ENCODE measurements around the gene EIF5A. TPM values are rescaled to one million over a fixed set of nuclear protein-coding genes. Genes with fewer than 3 reads are reported as not detected.
A peak's percentile ranks its signal among the peaks of the same experiment; 100 is the strongest.

Gene EIF5A
- polyA plus RNA-seq, 2 of the 4 experiments (the other 2 are of a cell fraction) = 969 to 1,918 TPM

DNA sequence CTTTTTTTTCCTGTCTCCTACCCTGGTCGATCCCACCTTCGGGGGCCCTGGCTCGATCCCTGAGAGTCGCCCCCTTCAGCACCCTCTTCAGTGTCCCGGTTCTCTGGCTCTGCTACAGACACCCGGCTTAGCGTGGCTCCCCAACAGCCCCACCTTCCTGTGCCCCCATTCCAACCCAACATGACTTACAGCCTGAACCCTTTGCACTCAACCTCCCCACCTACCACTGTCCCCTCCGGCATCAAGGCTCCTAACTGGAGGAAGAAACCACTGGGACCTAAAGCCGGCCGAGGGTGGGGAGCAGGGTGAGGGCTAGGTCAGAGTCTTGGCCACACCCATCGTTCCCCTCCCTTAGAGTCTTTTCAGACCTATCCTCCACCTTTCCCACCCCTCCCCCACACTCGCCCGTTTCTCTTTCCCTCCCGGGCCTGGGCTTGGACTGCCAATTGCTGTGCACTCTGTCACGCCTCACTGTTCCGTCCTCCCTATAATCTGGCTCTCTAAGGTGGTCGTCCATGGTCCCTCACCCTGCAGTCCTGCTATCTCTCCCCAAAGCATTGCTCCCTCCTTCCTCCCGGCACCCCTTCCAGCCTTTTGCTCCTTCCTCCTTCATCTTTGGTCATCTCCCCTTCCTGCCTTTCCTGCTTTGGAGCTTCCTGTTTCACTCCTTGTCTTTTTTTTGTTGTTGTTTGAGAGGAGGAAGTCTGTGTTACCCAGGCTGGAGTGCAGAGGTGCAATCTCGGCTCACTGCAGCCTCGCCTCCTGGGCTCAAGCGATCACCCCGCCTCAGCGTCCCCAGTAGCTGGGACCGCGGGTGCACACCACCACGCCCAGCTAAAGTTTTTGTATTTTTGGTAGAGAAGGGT is 44.3 kb upstream of the EIF5A start:
- 65% methylated on average over 26 of the region's 26 CpGs for WGBS (ENCODE audit: missing lambda C conversion rate)
- H3K27ac ChIP-seq = peak overlapping the region; percentile 73 to 83
- ChIA-PET POLR2A (interaction anchor here (0.8 kb wide), 1 partner anchor 44 kb away, joined by 4 read pairs; the partner anchor contains the start of gene DLG4), CTCF (interaction anchor here (1.1 to 4.3 kb wide), 5 partner anchors 9 to 217 kb away, joined by 3 to 52 read pairs (median 4); partner anchors contain the start of gene SLC2A4)
- no peaks in the 10 kb centered on the region for H3K9me3 ChIP-seq
- ATAC-seq = peak; percentile 20 to 22; a peak in 4 of 6 replicates
- no peak for FAIRE-seq
- H3K4me3 ChIP-seq = no peak overlapping the region
- TF ChIP-seq RNF2 (IDR thresholded peaks at IDR 0.05; ENCODE audit: borderline replicate concordance, low read depth) = no peak
- no peak for TF ChIP-seq CBX2 (IDR thresholded peaks at IDR 0.05; ENCODE audit: borderline replicate concordance, low read depth)
- DNase-seq (ENCODE audit: low read depth in 1 of 2, low spot score in 1 of 2) = peak in 1 of 2 experiments; percentile 46
- H3K4me2 ChIP-seq = peak overlapping the region; percentile 79
- H3K4me1 ChIP-seq = peaks cover 65% of the 10 kb centered on the region

- no peak for DNase-seq (ENCODE audit: low read depth in 1 of 2, low spot score in 1 of 2)
- peak in 1 of 2 experiments; percentile 7; a peak in 2 of 6 replicates for ATAC-seq
- H3K4me1 ChIP-seq = peaks cover 61% of the 10 kb centered on the region
- H3K4me2 ChIP-seq = peak overlapping the region; percentile 79
- TF ChIP-seq JUNB (IDR thresholded peaks at IDR 0.05) (no peak), ZSCAN20 (CRISPR knock-in tag; IDR thresholded peaks at IDR 0.05) (no peak), ZFP36 (IDR thresholded peaks at IDR 0.05; ENCODE audit: borderline replicate concordance, partially characterized antibody) (no peak), RARB (CRISPR knock-in tag; IDR thresholded peaks at IDR 0.05) (no peak), USF2 (IDR thresholded peaks at IDR 0.05) (no peak), ZNF302 (CRISPR knock-in tag; IDR thresholded peaks at IDR 0.05) (no peak), KDM1A (IDR thresholded peaks at IDR 0.05; ENCODE audit: low read depth) (no peak)
- no peak for FAIRE-seq
- no peaks in the 10 kb centered on the region for H3K9me3 ChIP-seq
- no peak overlapping the region for H3K4me3 ChIP-seq
- H3K27ac ChIP-seq = peak overlapping the region; percentile 73 to 83
- ChIA-PET POLR2A (interaction anchor here (0.8 kb wide), 1 partner anchor 44 kb away, joined by 4 read pairs; the partner anchor contains the start of gene DLG4), CTCF (interaction anchor here (1.1 to 4.6 kb wide), 6 partner anchors 9 to 218 kb away, joined by 3 to 52 read pairs (median 6); partner anchors contain the start of gene SLC2A4)
- 74% methylated on average over 4 of the region's 4 CpGs for WGBS (ENCODE audit: missing lambda C conversion rate)
Observed at GRCh38 chr17:7263801-7264078, 43.7 kb upstream of the EIF5A start.

GRCh38 chr17:7266784-7267183 is 40.6 kb upstream of the EIF5A start:
- WGBS (ENCODE audit: missing lambda C conversion rate) = 0% methylated on average over 1 of the region's 1 CpG
- peak overlapping the region; percentile 43 to 83; a peak in 2 of 6 replicates for H3K27ac ChIP-seq
- DNase-seq (ENCODE audit: low read depth in 1 of 2, low spot score in 1 of 2) (peak in 1 of 2 experiments; percentile 71), FAIRE-seq (no peak), ATAC-seq (peak; percentile 40 to 62; a peak in 3 of 6 replicates)
- H3K9me3 ChIP-seq = no peaks in the 10 kb centered on the region
- TF ChIP-seq FOSL2 (IDR thresholded peaks at IDR 0.05) (no peak), FOSL2 (CRISPR knock-in tag; IDR thresholded peaks at IDR 0.05) (peak; percentile 31; the same call in 1 of the 2 replicates), ZFP36 (IDR thresholded peaks at IDR 0.05; ENCODE audit: borderline replicate concordance, partially characterized antibody) (peak; percentile 25), MAFK (IDR thresholded peaks at IDR 0.05; ENCODE audit: partially characterized antibody) (no peak), GATA3 (IDR thresholded peaks at IDR 0.05; ENCODE audit: borderline replicate concordance) (peak; percentile 65; the same call in 1 of the 2 replicates)
- H3K4me3 ChIP-seq = no peak overlapping the region
- POLR2A ChIA-PET = no interaction called here
- H3K4me2 ChIP-seq = peak overlapping the region; percentile 36; the same call in 2 of the 3 replicates
- H3K4me1 ChIP-seq = peaks cover 46% of the 10 kb centered on the region
- CTCF ChIA-PET = interaction anchor here (0.7 to 4.6 kb wide), 9 partner anchors 10 to 376 kb away, joined by 3 to 52 read pairs (median 6); partner anchors contain the start of gene SLC2A4

- CTCF ChIA-PET = interaction anchor here (0.7 to 13.5 kb wide), 15 partner anchors 12 to 281 kb away, joined by 3 to 446 read pairs (median 10); partner anchors contain the start of genes GABARAP, NEURL4 and TMEM256
- no peak for TF ChIP-seq JUN (IDR thresholded peaks at IDR 0.05)
- no peak for TF ChIP-seq RNF2 (IDR thresholded peaks at IDR 0.05; ENCODE audit: borderline replicate concordance, low read depth)
- TF ChIP-seq ZFP36 (IDR thresholded peaks at IDR 0.05; ENCODE audit: borderline replicate concordance, partially characterized antibody) = no peak
- TF ChIP-seq, protein P1, sequence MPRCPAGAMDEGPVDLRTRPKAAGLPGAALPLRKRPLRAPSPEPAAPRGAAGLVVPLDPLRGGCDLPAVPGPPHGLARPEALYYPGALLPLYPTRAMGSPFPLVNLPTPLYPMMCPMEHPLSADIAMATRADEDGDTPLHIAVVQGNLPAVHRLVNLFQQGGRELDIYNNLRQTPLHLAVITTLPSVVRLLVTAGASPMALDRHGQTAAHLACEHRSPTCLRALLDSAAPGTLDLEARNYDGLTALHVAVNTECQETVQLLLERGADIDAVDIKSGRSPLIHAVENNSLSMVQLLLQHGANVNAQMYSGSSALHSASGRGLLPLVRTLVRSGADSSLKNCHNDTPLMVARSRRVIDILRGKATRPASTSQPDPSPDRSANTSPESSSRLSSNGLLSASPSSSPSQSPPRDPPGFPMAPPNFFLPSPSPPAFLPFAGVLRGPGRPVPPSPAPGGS (IDR thresholded peaks at IDR 0.05) = no peak
- TF ChIP-seq, protein P2, sequence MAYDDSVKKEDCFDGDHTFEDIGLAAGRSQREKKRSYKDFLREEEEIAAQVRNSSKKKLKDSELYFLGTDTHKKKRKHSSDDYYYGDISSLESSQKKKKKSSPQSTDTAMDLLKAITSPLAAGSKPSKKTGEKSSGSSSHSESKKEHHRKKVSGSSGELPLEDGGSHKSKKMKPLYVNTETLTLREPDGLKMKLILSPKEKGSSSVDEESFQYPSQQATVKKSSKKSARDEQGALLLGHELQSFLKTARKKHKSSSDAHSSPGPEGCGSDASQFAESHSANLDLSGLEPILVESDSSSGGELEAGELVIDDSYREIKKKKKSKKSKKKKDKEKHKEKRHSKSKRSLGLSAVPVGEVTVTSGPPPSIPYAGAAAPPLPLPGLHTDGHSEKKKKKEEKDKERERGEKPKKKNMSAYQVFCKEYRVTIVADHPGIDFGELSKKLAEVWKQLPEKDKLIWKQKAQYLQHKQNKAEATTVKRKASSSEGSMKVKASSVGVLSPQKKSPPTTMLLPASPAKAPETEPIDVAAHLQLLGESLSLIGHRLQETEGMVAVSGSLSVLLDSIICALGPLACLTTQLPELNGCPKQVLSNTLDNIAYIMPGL (CRISPR knock-in tag; IDR thresholded peaks at IDR 0.05; ENCODE audit: borderline replicate concordance) = no peak
- TF ChIP-seq EP300 (IDR thresholded peaks at IDR 0.05) = no peak
- no peak for TF ChIP-seq EHF (CRISPR knock-in tag; IDR thresholded peaks at IDR 0.05)
- TF ChIP-seq NPAS2 (CRISPR knock-in tag; IDR thresholded peaks at IDR 0.05; ENCODE audit: borderline replicate concordance) = no peak
- no peak for TF ChIP-seq SREBF2 (IDR thresholded peaks at IDR 0.05)
- TF ChIP-seq, protein P3, sequence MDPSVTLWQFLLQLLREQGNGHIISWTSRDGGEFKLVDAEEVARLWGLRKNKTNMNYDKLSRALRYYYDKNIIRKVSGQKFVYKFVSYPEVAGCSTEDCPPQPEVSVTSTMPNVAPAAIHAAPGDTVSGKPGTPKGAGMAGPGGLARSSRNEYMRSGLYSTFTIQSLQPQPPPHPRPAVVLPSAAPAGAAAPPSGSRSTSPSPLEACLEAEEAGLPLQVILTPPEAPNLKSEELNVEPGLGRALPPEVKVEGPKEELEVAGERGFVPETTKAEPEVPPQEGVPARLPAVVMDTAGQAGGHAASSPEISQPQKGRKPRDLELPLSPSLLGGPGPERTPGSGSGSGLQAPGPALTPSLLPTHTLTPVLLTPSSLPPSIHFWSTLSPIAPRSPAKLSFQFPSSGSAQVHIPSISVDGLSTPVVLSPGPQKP (IDR thresholded peaks at IDR 0.05; ENCODE audit: low read depth, low read length) = no peak
- TF ChIP-seq RFX5 (IDR thresholded peaks at IDR 0.05) = no peak
- TF ChIP-seq CHD4 (IDR thresholded peaks at IDR 0.05; ENCODE audit: borderline replicate concordance) = no peak
Observed at GRCh38 chr17:7279448-7279847, 28.0 kb upstream of the EIF5A start.

More at GRCh38 chr17:7279448-7279847, 28.0 kb upstream of the EIF5A start:
- no peak for DNase-seq (ENCODE audit: low read depth in 1 of 2, low spot score in 1 of 2)
- no peak overlapping the region for H3K4me3 ChIP-seq
- H3K4me2 ChIP-seq = no peak overlapping the region
- no peak for FAIRE-seq
- POLR2A ChIA-PET = interaction anchor here (1.0 kb wide), 1 partner anchor 17 kb away, joined by 3 read pairs; no protein-coding TSS in a partner anchor
- no peak overlapping the region for H3K27ac ChIP-seq
- no peaks in the 10 kb centered on the region for H3K9me3 ChIP-seq
- ATAC-seq = no peak
- 62% methylated on average over 8 of the region's 8 CpGs for WGBS (ENCODE audit: missing lambda C conversion rate)
- peaks cover 11% of the 10 kb centered on the region for H3K4me1 ChIP-seq

Measured in A549 (cell line).